GM12873 (cell line): ENCODE data around the gene GRIK2.

Experiments
- CTCF ChIP-seq: IDR thresholded peaks from 2 replicates; pipeline ENCODE4 v1.5.1; 2012; ENCODE audit warnings: low read depth, mild to moderate bottlenecking, moderate library complexity, low read length, control low read depth; ENCODE audit not compliant: insufficient read depth; ENCODE audit errors: missing control alignments

Gene GRIK2

GRCh38 chr6:101484781-101485180 lies 91.3 kb downstream of the GRIK2 start:
- no peak for TF ChIP-seq CTCF

DNA sequence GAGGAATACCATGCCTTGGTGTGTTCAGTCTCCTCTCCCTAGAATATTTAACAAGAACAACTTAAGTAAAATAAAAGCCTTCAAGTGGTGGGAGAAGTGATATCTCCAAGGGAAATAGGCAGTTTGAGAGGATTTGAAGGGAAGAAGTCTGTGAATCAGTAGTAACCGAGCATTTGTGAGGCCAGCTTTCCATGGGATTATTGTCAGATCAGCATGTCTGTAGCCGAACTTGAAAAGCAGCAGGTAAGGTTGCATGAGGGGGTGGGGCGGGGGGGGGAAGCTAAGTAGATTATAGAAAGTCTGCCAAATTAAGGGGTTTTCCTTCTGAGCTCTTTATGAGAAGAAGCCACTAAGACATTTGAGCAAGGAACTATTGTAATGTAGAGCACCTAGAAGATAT lies 92.6 kb downstream of the GRIK2 start:
- no peak for TF ChIP-seq CTCF

GRCh38 chr6:101486726-101487125 lies 93.2 kb downstream of the GRIK2 start:
- no peak for TF ChIP-seq CTCF

DNA sequence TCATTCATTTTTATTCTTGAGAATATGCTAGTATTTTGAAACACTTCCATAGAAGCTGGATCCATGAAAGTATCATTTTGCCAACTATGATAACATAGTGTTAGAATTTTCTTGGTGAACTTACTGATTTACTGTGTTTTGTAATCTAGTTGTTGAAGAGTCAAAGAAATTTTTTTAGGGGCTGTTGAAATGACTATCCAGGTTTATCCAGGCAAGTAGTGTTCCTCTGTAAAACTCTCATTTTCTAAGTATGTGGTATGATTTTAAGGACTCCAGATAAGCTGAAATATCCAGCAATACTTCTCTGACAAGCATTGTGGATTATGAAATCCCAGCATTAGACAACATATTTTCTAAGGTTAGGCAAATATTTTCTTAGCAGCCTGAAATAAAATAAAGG lies 95.9 kb downstream of the GRIK2 start:
- TF ChIP-seq CTCF, result no peak

GRCh38 chr6:101490857-101491256 lies 97.3 kb downstream of the GRIK2 start:
- no peak for TF ChIP-seq CTCF

DNA sequence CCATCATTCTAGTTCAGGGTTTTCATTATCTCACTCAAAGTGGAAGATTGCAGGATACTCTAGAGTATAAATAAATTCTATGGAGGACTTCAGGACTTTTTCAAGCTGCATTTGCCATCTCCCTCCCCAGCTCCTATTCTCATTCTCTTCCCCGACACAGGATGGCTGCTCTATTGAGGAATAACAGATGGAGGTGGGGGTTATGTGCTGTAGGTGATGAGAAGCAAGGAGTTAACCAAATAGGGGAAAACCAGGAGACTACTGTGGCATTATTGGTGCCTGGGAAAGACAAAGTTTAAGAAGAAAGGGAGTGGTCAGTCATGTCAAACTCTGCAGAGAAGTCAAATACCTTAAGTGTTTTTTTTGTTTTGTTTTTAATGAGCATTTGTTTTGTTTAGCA lies 109.3 kb downstream of the GRIK2 start:
- TF ChIP-seq CTCF, result no peak

DNA sequence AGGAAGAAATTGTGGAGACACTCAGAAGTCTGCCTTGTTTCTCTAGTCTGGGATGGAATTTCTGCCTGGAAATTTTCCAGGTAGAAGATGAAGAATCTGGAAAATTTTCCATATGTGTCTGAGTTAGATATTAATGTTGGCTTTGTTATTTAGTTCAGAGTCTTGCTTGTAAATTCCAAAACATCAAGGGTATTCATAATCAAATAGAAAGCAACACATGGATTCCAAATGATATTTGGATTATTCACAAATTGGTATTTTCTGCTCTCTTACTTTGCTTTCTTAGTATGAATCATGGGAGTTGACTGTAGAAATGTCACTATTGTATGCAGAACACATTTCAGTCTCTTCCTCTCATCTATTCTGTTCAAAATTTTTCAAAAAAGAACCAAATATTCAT lies 116.0 kb downstream of the GRIK2 start:
- TF ChIP-seq CTCF, result no peak

GRCh38 chr6:101513181-101513580 lies 119.7 kb downstream of the GRIK2 start:
- TF ChIP-seq CTCF, result no peak
